Eye (tissue), 1 donor: Measurements from ENCODE around the gene SLC25A39.
"Not testable (repeated sequence)": the region's sequence is repeated elsewhere in the genome, so short reads cannot be mapped to it uniquely, and the experiment has no call there.

Experiments used
- DNase-seq: peaks from one replicate; pipeline ENCODE4 v3.0.0-alpha.2; 2015

The SLC25A39 gene, protein sequence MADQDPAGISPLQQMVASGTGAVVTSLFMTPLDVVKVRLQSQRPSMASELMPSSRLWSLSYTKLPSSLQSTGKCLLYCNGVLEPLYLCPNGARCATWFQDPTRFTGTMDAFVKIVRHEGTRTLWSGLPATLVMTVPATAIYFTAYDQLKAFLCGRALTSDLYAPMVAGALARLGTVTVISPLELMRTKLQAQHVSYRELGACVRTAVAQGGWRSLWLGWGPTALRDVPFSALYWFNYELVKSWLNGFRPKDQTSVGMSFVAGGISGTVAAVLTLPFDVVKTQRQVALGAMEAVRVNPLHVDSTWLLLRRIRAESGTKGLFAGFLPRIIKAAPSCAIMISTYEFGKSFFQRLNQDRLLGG

DNA sequence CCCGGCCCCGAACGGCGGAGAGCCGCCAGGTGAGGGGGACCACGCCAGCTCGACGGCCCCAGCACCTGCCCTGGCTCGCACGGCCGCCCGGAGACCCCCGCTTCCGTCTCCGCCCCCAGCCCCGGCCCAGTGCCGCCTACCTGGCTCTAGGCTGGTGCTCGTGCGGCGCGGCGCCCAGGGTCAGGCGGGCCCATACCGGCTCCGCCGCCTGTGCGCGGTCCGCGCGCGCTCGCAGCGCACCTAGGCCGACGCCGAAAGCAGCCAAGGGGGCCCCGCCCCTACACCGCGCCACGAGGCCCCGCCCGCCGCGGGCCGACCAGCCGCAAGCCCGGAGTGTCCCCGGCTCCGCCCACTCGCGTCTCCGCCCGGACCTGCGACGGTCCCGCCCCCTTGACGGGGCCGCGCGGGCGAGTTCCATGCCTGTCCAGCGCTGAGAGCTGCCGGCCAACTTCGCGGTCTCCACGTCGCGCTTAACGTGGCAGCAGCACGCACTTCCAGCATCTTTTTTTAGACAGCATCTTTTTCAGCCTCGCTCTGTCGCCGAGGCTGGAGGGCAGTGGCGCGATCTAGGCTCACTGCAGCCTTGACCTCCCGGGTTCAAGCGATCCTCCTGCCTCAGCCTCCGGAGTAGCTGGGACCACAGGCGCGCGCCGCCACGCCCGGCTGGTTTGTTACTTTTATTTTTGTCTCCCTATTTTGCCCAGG lies at the start of gene SLC25A39:
SLC25A39 (minus strand) TSS at position 253 of the 705 bp plus-strand sequence. CDS start 1,261 bp downstream, outside the sequence.
- DNase-seq: peak; percentile 97

- no peak for DNase-seq
Observed at GRCh38 chr17:44372036-44372435, 47.4 kb upstream of the SLC25A39 start.

DNA sequence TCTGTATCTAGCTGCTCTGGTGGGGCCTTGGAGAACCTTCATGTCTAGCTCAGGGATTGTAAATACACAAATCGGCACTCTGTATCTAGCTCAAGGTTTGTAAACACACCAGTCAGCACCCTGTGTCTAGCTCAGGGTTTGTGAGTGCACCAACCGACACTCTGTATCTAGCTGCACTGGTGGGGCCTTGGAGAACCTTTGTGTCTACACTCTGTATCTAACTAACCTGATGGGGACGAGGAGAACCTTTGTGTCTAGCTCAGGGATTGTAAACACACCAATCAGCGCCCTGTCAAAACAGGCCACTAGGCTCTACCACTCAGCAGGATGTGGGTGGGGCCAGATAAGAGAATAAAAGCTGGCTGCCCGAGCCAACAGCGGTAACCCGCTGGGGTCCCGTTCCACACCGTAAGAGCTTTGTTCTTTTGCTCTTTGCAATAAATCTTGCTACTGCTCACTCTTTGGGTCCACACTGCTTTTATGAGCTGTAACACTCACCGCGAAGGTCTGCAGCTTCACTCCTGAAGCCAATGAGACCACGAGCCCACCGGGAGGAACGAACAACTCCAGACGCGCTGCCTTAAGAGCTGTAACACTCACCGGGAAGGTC lies 44.9 kb upstream of the SLC25A39 start:
- not testable (repeated sequence) for DNase-seq

DNA sequence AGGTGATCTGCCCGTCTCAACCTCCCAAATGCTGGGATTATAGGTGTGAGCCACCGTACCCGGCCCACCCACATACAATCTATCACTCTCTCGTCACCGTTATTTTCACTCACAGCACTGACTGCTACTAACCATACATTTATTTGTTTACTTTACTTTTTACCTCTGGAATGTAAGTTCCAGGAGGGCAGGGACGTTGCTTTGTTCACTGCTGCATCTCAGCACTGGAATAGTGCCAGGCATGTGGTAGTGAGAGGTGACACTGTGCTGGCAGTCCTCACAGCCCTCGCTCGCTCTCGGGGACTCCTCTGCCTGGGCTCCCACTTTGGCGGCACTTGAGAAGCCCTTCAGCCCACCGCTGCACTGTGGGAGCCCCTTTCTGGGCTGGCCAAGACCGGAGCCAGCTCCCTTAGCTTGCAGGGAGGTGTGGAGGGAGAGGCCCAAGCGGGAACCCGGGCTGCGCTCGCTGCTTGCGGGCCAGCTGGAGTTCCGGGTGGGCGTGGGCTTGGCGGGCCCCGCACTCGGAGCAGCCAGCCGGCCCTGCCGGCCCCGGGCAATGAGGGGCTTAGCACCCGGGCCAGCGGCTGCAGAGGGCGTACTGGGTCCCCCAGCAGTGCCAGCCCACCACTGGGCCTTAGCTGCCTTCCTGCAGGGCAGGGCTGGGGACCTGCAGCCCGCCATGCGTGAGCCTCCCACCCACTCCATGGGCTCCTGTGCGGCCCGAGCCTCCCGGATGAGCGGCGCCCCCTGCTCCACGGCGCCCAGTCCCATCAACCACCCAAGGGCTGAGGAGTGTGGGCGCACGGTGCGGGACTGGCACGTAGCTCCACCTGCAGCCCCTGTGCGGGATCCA lies 44.0 kb upstream of the SLC25A39 start:
- not testable (repeated sequence) for DNase-seq

- DNase-seq: no peak
Observed at GRCh38 chr17:44367231-44367979, 42.8 kb upstream of the SLC25A39 start.

- DNase-seq: not testable (repeated sequence)
Observed at GRCh38 chr17:44365051-44365450, 40.4 kb upstream of the SLC25A39 start.

GRCh38 chr17:44363613-44364159 lies 39.1 kb upstream of the SLC25A39 start, which contains the start of gene FAM171A2:
Gene FAM171A2, minus strand, starts transcription at chr17:44363853. Its CDS starts 139 bp downstream, at chr17:44363714.
- DNase-seq: peak; percentile 92

- DNase-seq: peak; percentile 83
Observed at GRCh38 chr17:44362949-44363612, 38.5 kb upstream of the SLC25A39 start.

DNA sequence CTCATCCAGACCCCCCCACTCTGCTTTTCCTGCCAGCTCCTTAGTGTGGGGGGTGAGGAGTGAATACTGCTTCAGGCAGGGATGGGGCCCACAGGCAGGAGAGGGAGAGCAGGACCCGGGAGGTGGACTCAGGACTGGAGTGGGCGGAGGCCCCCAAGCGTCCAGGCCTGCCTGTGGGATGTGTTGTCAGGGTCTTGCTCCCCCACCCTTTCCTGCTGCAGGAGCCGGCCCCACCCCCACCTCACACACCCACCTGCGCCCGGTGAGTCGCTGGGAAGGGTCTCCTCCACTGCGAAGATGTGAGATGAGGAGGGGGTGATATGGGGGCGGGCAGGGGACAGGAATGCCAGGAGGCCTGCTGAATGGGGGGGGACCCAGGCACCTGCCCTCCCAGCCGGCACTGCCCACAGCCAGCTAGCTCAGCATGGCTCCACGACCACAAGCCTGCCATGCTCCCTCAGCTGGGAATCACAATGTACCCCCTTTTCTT lies 37.9 kb upstream of the SLC25A39 start:
- DNase-seq: peak; percentile 50

DNA sequence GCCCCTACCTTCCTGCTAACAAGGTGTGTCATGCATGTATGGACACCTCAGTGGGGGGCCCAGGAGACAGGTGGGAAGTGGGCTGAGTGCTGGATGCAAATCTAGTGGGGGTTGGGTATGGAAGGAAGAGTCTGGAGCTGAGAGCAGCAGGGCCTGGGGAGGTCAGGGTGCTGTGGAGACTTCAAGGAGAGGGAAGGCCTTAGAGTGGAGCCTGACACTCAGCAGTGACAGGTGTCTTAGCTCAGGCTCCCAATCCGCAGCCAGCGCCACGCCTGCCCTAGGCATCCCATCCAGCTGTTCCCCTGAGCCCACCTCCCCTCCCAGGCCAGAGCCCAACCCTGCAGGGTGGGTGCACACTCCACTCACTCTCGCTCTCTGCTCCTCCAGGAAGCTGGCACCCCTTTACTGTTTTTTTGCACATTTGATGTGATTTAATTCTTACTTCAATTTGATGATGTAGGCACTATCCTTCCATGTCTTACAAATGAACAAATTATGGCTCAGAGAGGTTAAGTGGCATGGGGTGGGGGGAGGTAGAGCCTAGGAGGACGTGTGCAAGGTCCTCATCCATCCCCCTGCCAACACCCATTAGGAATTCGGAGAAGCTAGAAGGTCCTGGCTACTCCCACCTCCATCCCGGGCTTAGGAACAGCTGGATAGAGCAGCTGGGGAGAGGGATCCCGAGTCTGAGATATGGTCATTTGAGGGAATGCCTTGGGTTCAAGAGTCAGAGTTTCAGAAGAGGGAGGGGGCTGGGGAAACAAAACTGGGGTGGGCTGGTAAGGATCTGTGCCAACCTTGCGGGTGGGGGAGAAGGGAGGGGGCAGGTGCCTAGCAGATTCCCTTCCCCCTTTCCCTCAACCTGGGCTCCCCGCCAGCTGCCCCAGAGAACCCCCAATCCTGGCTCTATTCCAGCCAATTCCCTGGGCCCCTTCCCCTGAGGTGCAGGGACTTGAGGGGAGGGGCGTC lies 37.0 kb upstream of the SLC25A39 start:
- peak; percentile 64 for DNase-seq

- peak; percentile 95 for DNase-seq
Observed at GRCh38 chr17:44360826-44361225, 36.2 kb upstream of the SLC25A39 start.

GRCh38 chr17:44360144-44360533 lies 35.5 kb upstream of the SLC25A39 start:
- DNase-seq: no peak

DNA sequence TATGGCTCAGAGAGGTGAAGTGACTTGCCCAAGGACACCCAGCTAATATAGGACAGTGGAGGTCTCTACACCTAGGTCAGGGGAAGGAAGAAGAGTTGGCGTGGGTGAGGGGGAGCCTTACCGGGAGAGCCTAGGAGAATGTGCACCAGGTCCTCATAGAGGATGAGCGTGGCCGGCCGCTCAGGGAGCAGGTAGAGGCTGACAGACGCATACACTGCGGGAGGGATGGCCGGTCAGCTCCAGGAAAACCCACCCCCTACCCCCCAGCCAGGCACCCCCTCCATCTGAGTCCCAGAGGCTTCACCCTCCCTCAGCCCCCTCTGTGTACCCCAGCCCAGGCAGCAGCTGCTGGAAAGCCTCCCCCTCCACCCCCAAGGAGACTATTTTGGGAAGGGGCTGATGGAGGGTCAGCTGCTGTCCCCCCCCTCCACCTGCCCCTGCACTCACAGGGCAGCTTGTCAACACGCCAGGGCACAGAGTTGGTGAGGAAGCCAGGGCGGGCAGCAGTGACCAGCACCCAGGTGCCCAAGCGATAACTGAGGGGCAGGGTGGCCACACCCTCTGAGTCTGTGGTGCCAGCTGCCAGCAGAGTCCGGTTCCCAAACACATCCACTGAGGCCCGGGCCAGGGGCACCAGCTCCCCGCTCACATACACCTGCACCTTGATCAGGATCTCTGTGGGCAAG lies 35.0 kb upstream of the SLC25A39 start:
- DNase-seq: no peak

GRCh38 chr17:44359006-44359405 lies 34.4 kb upstream of the SLC25A39 start:
- DNase-seq: no peak

- no peak for DNase-seq
Observed at GRCh38 chr17:44358066-44358465, 33.4 kb upstream of the SLC25A39 start.

DNA sequence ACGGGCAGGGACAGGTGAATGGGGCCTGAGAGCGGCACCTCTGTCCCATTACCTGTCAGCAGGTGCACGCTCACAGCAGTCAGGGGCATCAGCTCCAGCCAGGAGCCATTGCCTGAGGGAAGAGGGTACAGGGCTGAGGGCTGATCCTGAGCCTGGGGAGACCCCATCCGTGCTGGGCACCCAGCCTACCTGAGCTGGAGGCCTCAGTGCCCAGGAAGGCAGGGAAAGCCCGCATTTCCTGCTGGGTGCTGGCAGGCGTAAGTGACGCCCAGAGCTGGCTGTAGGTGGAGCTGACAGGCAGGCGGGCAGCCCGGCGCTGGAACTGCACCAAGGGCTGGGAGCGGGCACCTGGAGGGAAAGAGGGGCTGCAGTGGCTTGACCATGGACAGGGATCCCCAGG lies 31.6 kb upstream of the SLC25A39 start:
- no peak for DNase-seq

GRCh38 chr17:44355642-44356099 lies 31.0 kb upstream of the SLC25A39 start:
- no peak for DNase-seq
